Keratinocyte (primary cell): ENCODE measurements around the gene ZBTB40. TPM values are rescaled to one million over a fixed set of nuclear protein-coding genes. Genes with fewer than 3 reads are reported as not detected.

Source experiments
- DNase-seq: peaks from one replicate; pipeline ENCODE4 v3.0.0-alpha.2; 2011; ENCODE audit warnings: low read depth, missing footprints, low spot score
- FAIRE-seq: peaks from 2 replicates; lab custom pipeline; 2011; peaks lifted over from hg19 to GRCh38; lab: Jason Lieb, UNC
- H2AFZ ChIP-seq: 2 replicates; pipeline ENCODE4 v1.6.0; 2012; ENCODE audit warnings: low read length, control low read depth, inconsistent platforms; ENCODE audit not compliant: control insufficient read depth
- H3K27ac ChIP-seq: 2 replicates; pipeline ENCODE4 v1.5.1; 2011; ENCODE audit warnings: low read length; ENCODE audit not compliant: control insufficient read depth, insufficient read depth
- H3K27me3 ChIP-seq: 3 replicates; pipeline ENCODE4 v1.6.0; 2011; ENCODE audit warnings: low read length; ENCODE audit not compliant: control insufficient read depth, insufficient read depth; ENCODE audit errors: extremely low read depth
- H3K36me3 ChIP-seq, 2 experiments: 2 replicates in 1 of 2; 3 replicates in 1 of 2; pipeline ENCODE4 v1.5.1; 2011; ENCODE audit warnings: low read length in 2 of 2, mild to moderate bottlenecking in 1 of 2; ENCODE audit not compliant: control insufficient read depth in 2 of 2, insufficient read depth in 2 of 2; ENCODE audit errors: extremely low read depth in 1 of 2
- H3K4me1 ChIP-seq: 3 replicates; pipeline ENCODE4 v1.5.1; 2011; ENCODE audit warnings: low read length; ENCODE audit not compliant: control insufficient read depth, insufficient read depth; ENCODE audit errors: extremely low read depth
- H3K4me2 ChIP-seq: 3 replicates; pipeline ENCODE4 v1.6.0; 2011; ENCODE audit warnings: low read depth, low read length; ENCODE audit not compliant: control insufficient read depth, insufficient read depth; ENCODE audit errors: extremely low read depth
- H3K4me3 ChIP-seq, 3 experiments: fragments of 200-600 bp in 1 of 3; sonication (generic) in 1 of 3; 2 replicates in 2 of 3; 3 replicates in 1 of 3; pipeline ENCODE4 v1.5.1; 2011 to 2016; ENCODE audit warnings: low read length in 3 of 3, mild to moderate bottlenecking in 3 of 3, control low read depth in 2 of 3, inconsistent platforms in 1 of 3, low read depth in 1 of 3, mixed read lengths in 1 of 3, mixed run types in 1 of 3, moderate library complexity in 1 of 3; ENCODE audit not compliant: control insufficient read depth in 2 of 3, insufficient read depth in 2 of 3; ENCODE audit errors: extremely low read depth in 1 of 3
- H3K79me2 ChIP-seq: 2 replicates; pipeline ENCODE4 v1.6.0; 2012; ENCODE audit warnings: low read length; ENCODE audit not compliant: control insufficient read depth, insufficient read depth
- H3K9ac ChIP-seq: 3 replicates; pipeline ENCODE4 v1.6.0; 2011; ENCODE audit warnings: low read length; ENCODE audit not compliant: control insufficient read depth, insufficient read depth; ENCODE audit errors: extremely low read depth
- H3K9me1 ChIP-seq: 3 replicates; pipeline ENCODE4 v1.6.0; 2011; ENCODE audit warnings: low read length; ENCODE audit not compliant: control insufficient read depth, insufficient read depth; ENCODE audit errors: extremely low read depth
- H3K9me3 ChIP-seq: 2 replicates; pipeline ENCODE4 v1.5.1; 2012; ENCODE audit warnings: low read depth, low read length; ENCODE audit not compliant: control insufficient read depth
- H4K20me1 ChIP-seq: 3 replicates; pipeline ENCODE4 v1.6.0; 2011; ENCODE audit warnings: low read length; ENCODE audit not compliant: control insufficient read depth, insufficient read depth; ENCODE audit errors: extremely low read depth
- EZH2 ChIP-seq: IDR thresholded peaks from one replicate; pipeline ENCODE4 v1.6.1; 2012; ENCODE audit warnings: inconsistent platforms, mild to moderate bottlenecking, low read length, moderate library complexity
- dilution Hi-C: fragments of 300-500 bp; cut with MboI; formaldehyde crosslinking; loops from one replicate; pipeline ENCODE4 v1.7.0; 2020; ENCODE audit warnings: low sequenced_read_pairs; ENCODE audit not compliant: extremely low pct_ligation_motif_present
- polyA plus RNA-seq, 5 experiments: library from polyadenylated mRNA; depleted of rRNA in 3 of 5; stranded (reverse) in 3 of 5; stranded (forward) in 1 of 5; unstranded in 1 of 5; fragments of >200 nt; gene quantifications; 1 replicate in 1 of 5; 2 replicates in 3 of 5; 3 replicates in 1 of 5; pipeline versions ENCODE4 v1.2.1 to v1.2.3, GENCODE V29; 2011 to 2012; ENCODE audit warnings: missing spikeins in 2 of 5, low read depth in 1 of 5, low replicate concordance in 1 of 5
- TF ChIP-seq, protein P1 (sequence below), 3 experiments: IDR thresholded peaks in 1 of 3; conservative IDR thresholded peaks in 1 of 3; optimal IDR thresholded peaks in 1 of 3; 2 replicates in 2 of 3; 3 replicates in 1 of 3; pipeline versions ENCODE3 to v1.5.1; 2011; ENCODE audit warnings: low read length in 3 of 3, mild to moderate bottlenecking in 3 of 3, moderate library complexity in 2 of 3, control low read depth in 1 of 3, inconsistent platforms in 1 of 3; ENCODE audit not compliant: insufficient read depth in 2 of 3; ENCODE audit errors: extremely low read depth in 1 of 3

ZBTB40 gene
- polyA plus RNA-seq, 1 donor (not counting 4 experiments of a cell fraction or from before 2014, with no cell fraction given): 5.0 TPM

DNA sequence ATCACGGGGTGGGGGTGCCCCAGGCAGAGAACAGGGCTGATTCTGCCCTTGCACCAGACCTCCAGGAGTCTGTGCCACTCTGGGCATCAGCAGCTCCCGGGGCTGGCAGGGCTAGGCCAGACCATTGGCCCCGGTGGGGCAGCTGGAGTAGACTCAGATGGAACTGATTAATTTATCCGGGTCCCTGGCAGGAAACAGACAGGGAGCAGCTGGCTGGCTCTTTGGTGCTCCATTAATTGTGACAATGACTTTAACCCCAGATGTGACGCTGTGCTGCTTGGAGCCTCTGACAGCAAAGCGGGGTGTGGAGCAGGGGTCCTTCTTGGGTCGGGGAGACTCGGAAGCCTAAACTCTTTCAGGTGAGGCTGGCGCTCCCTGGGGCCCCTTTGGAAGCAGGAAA is 121.2 kb downstream of the ZBTB40 start:
- H3K27ac ChIP-seq: no peak overlapping the region
- H3K79me2 ChIP-seq: no peaks in the 10 kb centered on the region
- no peak for TF ChIP-seq EZH2
- TF ChIP-seq, protein P1, sequence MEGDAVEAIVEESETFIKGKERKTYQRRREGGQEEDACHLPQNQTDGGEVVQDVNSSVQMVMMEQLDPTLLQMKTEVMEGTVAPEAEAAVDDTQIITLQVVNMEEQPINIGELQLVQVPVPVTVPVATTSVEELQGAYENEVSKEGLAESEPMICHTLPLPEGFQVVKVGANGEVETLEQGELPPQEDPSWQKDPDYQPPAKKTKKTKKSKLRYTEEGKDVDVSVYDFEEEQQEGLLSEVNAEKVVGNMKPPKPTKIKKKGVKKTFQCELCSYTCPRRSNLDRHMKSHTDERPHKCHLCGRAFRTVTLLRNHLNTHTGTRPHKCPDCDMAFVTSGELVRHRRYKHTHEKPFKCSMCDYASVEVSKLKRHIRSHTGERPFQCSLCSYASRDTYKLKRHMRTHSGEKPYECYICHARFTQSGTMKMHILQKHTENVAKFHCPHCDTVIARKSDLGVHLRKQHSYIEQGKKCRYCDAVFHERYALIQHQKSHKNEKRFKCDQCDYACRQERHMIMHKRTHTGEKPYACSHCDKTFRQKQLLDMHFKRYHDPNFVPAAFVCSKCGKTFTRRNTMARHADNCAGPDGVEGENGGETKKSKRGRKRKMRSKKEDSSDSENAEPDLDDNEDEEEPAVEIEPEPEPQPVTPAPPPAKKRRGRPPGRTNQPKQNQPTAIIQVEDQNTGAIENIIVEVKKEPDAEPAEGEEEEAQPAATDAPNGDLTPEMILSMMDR (optimal IDR thresholded peaks at IDR 0.05 in 1 of 3, IDR thresholded peaks at IDR 0.05 in 1 of 3, conservative IDR thresholded peaks at IDR 0.05 in 1 of 3; ENCODE audit: extremely low read depth in 1 of 3, insufficient read depth in 2 of 3, low read length in 3 of 3): no peak
- no peak for FAIRE-seq
- H3K4me1 ChIP-seq: no peaks in the 10 kb centered on the region
- H3K27me3 ChIP-seq: peaks cover 26% of the 10 kb centered on the region
- H3K9ac ChIP-seq: no peak overlapping the region
- H3K9me1 ChIP-seq: no peaks in the 10 kb centered on the region
- no peak overlapping the region for H2AFZ ChIP-seq
- H3K4me3 ChIP-seq: no peak overlapping the region
- no peaks in the 10 kb centered on the region for H3K36me3 ChIP-seq
- no peak for DNase-seq
- H3K9me3 ChIP-seq: peaks cover 6% of the 10 kb centered on the region
- dilution Hi-C loops: no loop called here
- H3K4me2 ChIP-seq: no peak overlapping the region
- no peaks in the 10 kb centered on the region for H4K20me1 ChIP-seq

DNA sequence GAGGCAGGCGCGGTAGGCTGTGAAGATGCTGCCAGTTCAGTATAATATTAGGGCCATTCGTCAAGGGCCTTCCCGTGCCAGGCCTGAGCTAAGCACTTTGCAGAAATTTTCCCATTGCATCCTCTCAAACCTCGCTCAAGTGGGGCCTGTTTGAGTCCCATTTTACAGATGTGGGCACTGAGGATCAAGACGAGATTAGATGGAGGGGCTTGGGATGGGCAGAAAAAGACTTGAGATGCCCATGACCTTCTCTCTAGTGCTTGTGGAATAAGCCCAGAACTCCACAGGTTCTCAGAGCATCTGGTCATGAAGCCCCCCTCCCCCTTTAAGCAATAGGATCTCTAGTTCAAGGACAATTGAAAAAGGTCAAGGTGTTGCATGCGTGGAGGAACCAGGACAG is 121.6 kb downstream of the ZBTB40 start:
- peaks cover 22% of the 10 kb centered on the region for H3K27me3 ChIP-seq
- H3K36me3 ChIP-seq: no peaks in the 10 kb centered on the region
- H3K9ac ChIP-seq: no peak overlapping the region
- TF ChIP-seq, protein P1 (optimal IDR thresholded peaks at IDR 0.05 in 1 of 3, IDR thresholded peaks at IDR 0.05 in 1 of 3, conservative IDR thresholded peaks at IDR 0.05 in 1 of 3; ENCODE audit: extremely low read depth in 1 of 3, insufficient read depth in 2 of 3, low read length in 3 of 3): no peak
- TF ChIP-seq EZH2: no peak
- H3K9me1 ChIP-seq: no peaks in the 10 kb centered on the region
- FAIRE-seq (no peak), DNase-seq (no peak)
- H3K4me1 ChIP-seq: no peaks in the 10 kb centered on the region
- no peak overlapping the region for H2AFZ ChIP-seq
- H4K20me1 ChIP-seq: no peaks in the 10 kb centered on the region
- H3K9me3 ChIP-seq: peaks cover 10% of the 10 kb centered on the region
- no peak overlapping the region for H3K27ac ChIP-seq
- dilution Hi-C loops: no loop called here
- H3K79me2 ChIP-seq: no peaks in the 10 kb centered on the region
- no peak overlapping the region for H3K4me2 ChIP-seq
- no peak overlapping the region for H3K4me3 ChIP-seq
